ENCODE measurements around the gene SPNS3. TPM values are rescaled to one million over a fixed set of nuclear protein-coding genes. Genes with fewer than 3 reads are reported as not detected.

SPNS3 gene, protein sequence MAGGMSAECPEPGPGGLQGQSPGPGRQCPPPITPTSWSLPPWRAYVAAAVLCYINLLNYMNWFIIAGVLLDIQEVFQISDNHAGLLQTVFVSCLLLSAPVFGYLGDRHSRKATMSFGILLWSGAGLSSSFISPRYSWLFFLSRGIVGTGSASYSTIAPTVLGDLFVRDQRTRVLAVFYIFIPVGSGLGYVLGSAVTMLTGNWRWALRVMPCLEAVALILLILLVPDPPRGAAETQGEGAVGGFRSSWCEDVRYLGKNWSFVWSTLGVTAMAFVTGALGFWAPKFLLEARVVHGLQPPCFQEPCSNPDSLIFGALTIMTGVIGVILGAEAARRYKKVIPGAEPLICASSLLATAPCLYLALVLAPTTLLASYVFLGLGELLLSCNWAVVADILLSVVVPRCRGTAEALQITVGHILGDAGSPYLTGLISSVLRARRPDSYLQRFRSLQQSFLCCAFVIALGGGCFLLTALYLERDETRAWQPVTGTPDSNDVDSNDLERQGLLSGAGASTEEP
- 1 to 10 TPM in 3 of 4 donors, under 1 TPM in 1; 0.35 to 3.9 (median 2.2) TPM for polyA plus RNA-seq (ENCODE audit: insufficient read length in 4 of 4)

DNA sequence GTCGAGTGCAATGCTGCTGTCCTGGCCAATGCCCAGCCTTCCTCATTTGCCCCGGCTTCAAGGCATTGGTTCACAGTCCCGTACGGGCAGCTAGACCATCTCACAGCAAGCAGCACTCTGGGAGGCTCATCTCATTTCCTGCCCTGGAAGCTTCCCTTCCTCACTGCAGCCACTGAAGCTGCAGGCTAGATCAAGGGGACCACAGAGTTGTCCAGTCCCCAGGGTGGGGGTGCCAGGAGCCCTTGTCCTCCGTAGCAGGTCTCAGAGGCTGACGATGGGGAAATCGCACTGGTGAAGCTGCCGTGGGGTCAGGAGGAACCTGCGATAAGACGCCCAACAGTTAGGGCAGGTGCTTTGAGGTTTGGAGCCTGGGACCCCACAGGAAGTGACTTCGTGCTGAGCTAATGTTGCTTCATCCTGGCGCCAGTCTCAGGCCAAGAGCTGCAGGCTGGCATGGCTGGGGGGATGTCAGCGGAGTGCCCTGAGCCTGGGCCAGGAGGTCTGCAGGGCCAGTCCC lies at the start of gene SPNS3:
TSS of gene SPNS3 (plus strand) at position 426 of the 517 bp plus-strand sequence. CDS start at position 454, 28 bp downstream.
- DNase-seq (ENCODE audit: low read depth in 4 of 4, low spot score in 3 of 4), result no peak

DNA sequence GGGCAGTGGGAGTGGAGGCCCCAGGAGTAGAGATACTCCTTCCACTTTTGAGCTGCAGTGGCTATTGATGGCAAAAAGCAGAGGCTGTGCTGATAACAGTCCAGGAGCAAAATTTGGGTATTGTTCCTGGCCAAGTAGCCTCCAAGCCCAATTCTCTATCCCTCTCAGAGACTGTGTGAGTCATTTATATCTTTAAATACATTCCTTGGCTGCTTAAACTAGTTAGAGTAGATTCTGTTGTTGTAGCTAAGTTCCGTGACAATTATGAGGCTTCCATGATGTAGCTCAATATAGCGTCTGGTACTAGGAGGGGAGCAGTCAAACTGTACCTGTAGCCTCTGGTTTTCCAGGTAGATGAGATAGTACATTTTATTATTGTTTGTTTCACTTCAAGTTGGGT lies 47.3 kb upstream of the SPNS3 start:
- no peak for DNase-seq (ENCODE audit: low read depth in 4 of 4, low spot score in 3 of 4)

DNA sequence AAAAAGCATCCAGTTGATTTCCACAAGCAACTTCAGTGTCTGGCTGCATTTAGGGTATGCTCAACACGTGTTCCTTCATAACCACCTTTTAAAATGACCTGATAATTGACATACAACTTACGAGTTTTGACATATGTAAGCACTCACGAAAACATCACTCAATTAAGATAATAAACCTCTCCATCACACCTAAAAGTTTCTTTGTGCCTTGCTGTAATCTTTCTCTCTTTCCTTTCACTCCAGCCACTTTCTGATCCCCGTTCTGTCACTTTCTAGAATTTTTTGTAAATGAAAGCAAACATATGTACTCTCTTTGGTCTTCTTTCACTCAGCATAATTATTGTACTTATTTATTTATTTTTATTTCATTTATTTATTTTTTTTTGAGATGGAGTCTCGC lies 46.6 kb upstream of the SPNS3 start:
- DNase-seq (ENCODE audit: low read depth in 4 of 4, low spot score in 3 of 4), result no peak

DNA sequence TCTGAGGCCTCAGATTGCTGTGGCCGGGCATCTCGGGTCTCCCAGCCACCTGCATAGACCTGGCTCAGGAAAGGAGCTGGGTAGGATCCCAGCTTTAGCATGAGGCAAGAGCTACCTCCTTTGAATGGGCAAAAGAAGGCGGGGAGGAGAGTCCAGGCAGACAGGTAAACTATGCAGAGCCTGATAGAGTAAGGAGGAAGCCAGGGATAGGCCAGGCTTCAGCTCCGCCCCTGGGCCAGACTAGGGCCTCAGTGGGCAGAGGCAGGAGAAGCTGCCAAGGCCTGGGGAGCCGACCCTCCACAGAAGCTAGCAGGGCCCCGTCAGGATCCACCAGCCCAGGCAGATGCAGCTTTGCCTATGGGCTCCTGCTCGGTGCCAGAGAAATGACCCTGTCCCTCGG lies 44.7 kb upstream of the SPNS3 start:
- DNase-seq (ENCODE audit: low read depth in 4 of 4, low spot score in 3 of 4), result no peak

DNA sequence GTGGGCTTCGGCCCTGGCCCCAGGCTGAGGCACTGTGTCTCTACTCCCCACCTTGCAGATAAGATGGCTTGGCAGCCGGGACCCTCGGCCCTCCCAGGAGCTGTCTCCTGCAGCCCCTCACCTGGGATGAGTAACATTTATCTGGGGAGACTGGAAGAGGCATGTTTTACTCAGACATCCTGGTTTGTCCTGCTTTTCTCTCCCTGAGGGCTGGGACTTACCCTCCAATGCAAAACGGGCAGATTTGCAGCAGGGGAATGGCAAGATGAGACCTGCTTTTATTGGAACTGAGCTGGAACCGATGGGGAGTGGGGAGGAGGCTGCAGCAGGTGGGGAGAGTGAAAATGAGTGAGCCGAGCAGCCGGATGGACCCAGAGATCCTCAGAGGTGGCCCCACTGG lies 39.9 kb upstream of the SPNS3 start:
- DNase-seq (ENCODE audit: low read depth in 4 of 4, low spot score in 3 of 4), result no peak

DNA sequence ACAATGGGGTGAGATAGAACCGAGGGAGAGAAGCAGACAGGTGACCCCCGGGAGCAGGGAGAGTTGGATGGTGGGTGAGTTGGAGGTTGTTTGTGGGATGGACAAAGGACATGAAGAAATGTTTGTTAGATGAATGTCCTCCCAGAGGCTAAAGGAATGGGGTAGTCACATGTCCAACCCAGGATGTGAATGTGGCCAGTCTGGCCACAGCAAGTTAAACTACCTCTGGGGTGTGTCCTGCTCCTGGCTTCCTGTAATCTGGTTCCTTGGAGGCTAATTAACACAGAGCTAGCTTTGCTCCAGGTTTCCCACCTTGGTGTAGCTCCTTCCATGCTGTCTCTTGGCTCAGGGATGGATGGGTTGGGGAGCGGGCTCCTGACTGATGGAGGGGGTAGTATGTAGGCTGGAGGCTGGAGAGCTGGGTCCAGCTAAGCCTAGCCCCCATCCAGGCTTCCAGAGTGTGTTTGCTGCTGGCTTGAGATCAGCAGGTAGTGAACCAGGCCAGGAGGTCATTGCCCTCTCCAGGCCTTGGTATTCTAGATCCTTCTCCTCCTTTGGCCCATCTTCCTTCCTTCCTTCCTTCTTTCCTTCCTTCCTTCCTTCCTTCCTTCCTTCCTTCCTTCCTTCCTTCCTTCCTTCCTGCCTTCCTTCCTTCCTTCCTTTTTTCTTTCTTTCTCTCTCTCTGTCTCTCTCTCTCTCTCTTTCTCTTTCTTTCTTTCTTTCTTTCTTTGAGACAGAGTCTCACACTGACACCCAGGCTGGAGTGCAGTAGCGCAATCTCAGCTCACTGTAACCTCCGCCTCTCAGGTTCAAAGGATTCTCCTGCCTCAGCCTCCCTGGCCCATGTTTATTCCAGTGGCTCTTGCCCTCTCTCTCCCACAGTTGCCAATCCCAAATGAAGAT lies 39.3 kb upstream of the SPNS3 start:
- no peak for DNase-seq (ENCODE audit: low read depth in 4 of 4, low spot score in 3 of 4)

DNA sequence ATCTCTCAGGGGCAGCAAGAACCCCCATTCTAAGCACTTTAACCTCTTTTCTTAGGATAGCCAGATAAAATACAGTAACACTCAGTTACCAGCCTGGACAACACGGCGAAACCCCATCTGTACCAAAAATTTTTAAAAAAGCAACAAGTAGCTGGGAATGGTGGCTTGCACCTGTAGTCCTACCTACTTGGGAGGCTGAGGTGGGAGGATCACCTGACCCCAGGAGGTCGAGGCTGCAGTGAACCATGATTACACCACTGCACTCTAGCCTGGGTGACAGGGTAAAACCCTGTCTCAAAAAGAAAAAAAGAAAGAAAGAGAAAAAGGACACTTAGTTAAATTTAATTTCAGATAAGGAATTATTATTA lies 38.6 kb upstream of the SPNS3 start:
- DNase-seq (ENCODE audit: low read depth in 4 of 4, low spot score in 3 of 4), result no peak

DNA sequence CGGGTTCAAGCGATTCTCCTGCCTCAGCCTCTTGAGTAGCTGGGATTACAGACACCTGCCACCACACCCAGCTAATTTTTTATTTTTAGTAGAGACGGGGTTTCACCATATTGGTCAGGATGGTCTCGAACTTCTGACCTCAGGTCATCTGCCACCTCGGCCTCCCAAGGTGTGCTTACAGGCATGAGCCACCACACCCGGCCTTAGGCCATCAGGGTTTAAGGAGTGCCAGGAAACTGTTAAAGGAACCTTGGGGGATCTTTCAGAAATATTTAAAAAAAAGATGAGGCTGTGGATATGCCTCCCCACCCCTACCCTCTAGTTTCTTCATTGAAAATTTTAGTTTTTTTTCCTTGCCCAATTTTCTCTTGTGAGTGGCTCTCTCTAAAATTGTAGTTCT lies 35.9 kb upstream of the SPNS3 start:
- DNase-seq (ENCODE audit: low read depth in 4 of 4, low spot score in 3 of 4), result no peak

DNA sequence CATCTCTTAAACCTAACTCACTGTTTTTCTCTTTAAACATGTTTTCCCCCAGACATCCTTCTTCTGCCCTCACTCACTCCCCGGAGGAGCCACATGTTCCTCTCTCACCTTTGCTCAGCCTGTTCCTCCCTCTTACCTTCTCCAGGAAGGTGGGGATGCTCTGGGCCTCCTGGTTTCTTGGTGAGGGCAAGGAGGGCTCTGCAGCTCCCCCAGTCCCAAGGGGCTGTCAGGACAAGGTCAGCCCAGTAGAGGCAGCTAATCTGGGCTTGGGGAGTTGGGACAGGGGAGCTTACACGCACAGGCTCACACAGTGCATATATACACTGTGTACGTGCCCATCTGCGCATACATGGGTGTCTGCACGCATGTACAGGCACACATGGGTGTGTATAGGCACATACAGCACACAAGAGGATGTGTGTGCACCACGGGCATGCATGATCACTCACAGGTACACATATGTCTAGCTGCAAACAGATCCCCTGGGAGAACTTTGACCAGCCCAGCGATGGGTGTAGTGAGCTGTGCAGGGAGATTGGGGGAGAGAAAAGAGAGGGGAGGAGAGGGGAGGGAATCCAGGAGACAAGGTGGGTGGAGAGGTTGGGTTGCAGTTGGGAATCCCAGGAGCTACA lies 28.6 kb upstream of the SPNS3 start:
- DNase-seq (ENCODE audit: low read depth in 4 of 4, low spot score in 3 of 4), result no peak

DNA sequence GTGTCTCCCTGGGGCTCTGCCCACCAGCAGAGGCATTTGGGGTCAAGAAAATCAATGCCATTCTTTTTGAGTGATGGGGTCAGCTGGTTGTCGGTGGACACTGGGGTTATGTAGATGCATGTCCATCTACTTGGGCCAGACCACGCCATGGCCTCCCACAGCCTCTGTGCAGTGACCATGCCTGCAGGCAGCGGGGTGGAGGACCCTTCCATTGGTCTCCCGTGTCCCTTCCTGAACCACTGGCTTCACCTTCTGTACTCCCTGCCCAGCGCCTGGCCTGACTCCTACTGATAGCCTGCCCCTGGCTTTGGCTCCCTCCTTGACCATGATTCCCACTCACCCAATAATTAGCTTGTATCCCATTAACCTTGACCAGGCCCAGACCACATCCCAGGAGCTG lies 28.0 kb upstream of the SPNS3 start:
- DNase-seq (ENCODE audit: low read depth in 4 of 4, low spot score in 3 of 4), result no peak

DNA sequence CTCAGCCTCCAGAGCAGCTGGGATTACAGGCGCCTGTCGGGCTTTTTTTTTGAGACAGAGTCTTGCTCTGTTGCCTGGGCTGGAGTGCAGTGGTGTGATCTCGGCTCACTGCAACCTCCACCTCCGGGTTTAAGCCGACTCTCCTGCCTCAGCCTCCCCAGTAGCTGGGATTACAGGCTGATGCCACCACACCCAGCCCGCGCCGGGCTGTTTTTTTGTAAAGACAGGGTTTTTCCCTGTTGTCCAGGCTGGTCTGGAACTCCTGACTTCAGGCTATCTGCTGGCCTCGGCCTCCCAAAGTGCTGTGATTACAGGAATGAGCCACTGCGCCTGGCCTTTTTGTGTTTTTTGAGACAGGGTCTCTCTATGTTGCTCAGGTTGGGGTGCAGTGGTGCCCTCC lies 27.4 kb upstream of the SPNS3 start:
- DNase-seq (ENCODE audit: low read depth in 4 of 4, low spot score in 3 of 4), result no peak

DNA sequence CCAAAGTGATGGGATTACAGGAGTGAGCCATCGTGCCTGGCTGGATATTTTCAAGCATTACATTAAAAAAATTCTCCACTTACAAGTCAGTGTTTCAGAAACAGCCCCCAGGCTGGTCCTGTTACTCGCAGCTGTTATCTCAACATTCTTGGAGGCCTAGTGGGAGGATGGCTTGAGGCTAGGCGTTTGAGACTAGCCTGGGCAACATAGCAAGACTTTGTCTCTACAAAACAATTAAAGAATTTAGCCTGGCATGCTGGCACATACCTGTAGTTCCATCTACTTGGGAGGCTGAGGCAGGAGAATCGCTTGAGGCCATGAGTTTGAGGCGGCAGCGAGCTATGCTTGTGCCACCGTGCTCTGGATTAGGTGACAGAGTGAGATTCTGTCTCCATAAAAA lies 26.5 kb upstream of the SPNS3 start:
- DNase-seq (ENCODE audit: low read depth in 4 of 4, low spot score in 3 of 4), result no peak

DNA sequence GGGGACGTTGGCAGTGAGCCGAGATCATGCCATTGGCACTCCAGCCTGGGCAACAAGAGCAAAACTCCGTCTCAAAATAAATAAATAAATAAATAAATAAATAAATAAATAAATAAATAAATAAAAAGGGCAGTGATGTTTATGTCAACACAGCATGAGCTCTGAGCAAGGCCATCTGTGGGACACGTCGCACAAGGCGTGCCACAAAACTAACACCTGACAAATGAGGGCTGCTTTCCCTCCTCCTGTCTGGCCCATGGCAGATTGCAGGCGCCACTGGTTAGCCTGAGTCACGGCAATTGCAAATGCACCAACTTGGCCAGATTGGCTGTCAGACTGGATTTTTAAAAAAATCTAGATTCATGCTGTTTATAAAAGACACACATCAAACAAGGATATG lies 25.9 kb upstream of the SPNS3 start:
- no peak for DNase-seq (ENCODE audit: low read depth in 4 of 4, low spot score in 3 of 4)

DNA sequence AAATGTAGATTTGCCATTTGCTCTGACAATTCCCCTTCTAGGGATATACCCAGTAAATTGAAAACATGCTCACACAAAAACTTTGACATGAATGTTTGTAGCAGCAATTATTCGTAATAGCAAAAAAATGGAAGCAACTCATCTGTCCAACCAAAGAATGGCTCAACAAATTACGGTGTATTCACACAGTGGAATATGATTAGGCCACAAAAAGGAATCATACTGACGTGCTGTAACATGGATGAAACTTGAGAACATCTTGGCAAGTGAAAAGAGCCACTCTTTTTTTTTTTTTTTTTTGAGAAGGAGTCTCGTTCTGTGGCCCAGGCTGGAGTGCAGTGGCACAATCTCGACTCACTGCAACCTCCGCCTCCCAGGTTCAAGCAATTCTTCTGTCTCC lies 24.1 kb upstream of the SPNS3 start:
- no peak for DNase-seq (ENCODE audit: low read depth in 4 of 4, low spot score in 3 of 4)

DNA sequence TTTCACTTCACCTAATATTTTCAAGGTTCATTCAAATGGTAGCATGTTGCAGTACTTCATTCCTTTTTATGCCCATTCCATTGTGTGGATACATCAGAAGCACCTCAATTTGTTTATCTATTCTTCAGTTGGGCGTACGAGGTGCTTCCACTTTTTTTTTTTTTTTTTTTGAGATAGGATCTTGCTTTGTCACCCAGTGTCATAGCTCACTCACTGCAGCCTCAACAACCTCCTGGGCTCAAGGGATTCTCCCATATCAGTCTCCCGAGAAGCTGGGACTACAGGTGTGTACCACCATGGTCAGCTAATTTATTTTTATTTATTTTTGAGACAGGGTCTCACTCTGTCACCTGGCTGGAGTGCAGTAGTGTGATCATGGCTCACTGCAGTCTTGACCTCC lies 22.5 kb upstream of the SPNS3 start:
- DNase-seq (ENCODE audit: low read depth in 4 of 4, low spot score in 3 of 4), result no peak

DNA sequence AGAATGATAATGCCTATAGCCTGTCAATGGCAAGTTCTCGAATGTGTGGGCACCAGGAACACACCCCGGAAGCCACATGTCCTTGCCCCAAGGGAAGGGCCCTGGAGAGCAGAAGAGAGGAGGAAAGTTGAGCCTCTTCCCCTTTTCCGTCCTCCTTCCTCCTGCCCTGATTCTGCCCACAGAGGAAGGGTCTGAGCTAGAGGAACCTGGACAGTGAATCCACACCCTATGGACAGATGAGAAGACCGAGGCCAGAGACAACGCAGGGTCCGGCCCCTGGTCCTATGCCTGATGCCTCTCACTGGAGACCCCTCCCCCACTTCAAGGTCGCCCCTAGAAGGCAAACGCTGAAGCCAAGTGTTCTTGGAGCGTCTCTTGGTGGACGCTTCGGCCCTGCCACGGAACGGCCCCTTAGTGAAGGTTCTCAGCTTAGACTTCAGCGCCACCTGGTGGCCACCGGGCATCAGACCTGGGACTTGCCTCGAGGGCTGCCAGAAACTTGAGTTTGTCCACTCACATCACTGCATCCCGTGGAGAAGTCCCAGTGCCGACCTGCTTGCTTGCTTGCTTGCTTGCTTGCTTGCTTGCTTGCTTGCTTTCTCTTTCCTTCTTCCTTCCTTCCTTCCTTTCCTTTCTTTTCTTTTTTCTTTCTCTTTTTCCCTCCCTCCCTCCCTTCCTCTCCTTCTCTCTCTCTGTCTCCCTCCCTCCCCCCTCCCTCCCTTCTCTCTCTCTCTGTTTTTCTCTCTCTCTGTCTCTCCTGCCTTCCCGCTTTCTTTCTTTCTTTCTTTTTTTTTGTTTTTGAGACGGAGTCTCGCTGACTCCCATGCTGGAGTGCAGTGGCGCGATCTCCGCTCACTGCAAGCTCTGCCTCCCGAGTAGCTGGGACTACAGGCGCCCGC lies 20.6 kb upstream of the SPNS3 start:
- peak; percentile 69 to 85 (median 80) for DNase-seq (ENCODE audit: low read depth in 4 of 4, low spot score in 3 of 4)

DNA sequence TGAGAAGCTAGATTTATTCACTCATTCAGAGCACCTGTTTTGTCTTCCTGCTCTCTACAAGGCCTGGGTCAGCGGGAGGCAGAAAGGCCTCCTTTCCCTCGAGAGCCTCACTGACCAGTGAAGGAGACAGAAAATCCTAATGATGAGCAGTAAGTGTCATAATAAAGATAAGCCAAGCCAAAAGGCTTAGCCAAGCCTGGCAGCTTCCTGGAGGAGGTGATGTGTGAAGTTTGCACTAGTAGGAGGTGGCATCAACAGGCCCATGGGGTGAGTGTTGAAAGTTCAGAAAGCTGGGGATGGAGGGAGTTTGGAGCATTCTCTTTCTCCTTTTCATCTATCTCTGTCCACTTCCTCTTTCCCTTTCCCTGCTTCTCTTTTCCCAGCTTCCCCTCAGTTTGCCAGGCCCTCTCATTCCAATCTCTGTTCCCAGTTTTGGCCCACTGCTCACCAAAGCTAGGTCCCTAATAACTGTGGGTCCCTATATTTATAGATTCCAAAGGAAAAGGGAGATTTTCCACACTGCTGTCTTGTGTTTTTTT lies 16.5 kb upstream of the SPNS3 start:
- no peak for DNase-seq (ENCODE audit: low read depth in 4 of 4, low spot score in 3 of 4)

DNA sequence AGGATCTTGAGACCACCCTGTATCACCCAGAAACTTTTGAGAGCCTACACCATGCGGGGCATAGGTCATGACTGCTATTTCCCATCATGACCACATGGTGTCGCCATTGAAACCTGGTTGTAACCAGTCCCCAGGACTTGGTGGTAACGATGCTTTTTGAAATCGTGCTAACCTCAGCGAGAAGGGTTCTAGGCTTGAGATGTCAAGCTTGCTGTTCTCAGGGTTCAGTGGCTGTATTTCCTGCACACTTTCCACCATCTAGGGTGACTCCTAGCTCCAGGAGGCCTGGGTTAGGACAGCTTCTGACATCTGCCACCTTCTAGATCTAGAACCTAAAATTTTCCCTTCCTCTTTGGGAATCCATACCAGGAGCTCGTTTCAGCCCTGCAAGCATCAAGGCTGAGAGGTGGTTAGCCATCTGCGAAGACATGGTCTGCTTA lies 13.0 kb upstream of the SPNS3 start:
- peak; percentile 46 to 59 (median 58) for DNase-seq (ENCODE audit: low read depth in 4 of 4, low spot score in 3 of 4)

DNA sequence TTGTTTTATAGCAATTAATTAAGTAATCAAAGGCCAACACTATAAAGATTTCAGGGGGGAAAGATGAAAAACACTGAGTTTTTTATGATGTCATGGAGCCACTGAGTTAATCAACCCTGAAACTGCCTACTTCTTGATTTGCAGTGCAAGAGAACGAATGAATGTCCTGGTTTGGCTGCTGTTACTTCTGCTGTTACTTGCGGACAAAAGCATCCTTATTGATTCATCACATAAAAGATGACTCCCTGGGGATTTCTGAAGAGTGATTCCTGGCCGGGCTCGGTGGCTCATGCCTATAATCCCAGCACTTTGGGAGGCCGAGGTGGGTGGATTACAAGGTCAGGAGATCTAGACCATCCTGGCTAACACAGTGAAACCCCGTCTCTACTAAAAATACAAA lies 10.9 kb upstream of the SPNS3 start:
- DNase-seq (ENCODE audit: low read depth in 4 of 4, low spot score in 3 of 4), result no peak

DNA sequence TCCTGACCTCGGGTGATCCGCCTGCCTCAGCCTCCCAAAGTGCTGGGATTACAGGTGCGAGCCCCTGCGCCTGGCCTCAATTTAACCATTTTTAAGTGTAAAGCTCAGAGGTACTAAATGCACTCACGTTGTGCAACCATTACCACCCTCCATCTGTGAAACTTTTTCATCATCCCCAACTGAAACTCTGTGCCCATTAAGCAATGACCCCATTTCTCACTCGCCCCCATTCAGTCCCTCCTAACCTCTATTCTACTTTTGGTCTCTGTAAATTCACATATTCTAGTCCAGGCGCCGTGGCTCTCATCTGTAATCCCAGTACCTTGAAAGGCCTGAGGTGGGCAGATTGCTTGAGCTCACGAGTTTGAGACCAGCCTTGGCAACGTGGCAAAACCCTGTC lies 8.3 kb upstream of the SPNS3 start:
- no peak for DNase-seq (ENCODE audit: low read depth in 4 of 4, low spot score in 3 of 4)
